Activated CD4-positive, CD25-positive, alpha-beta regulatory T cell treated with anti-CD3 and anti-CD28 coated beads, Interleukin-2, amount 50 U/mL, for 16 hours (primary cell): ENCODE data around the gene CFAP20DC.
"Not testable (repeated sequence)": the region's sequence is repeated elsewhere in the genome, so short reads cannot be mapped to it uniquely, and the experiment has no call there.

Experiments used
- DNase-seq: peaks from one replicate; pipeline ENCODE4 v3.0.0-alpha.2; 2020; ENCODE audit warnings: low read depth, low spot score

CFAP20DC gene

GRCh38 chr3:58696813-58697212 lies 353.0 kb downstream of the CFAP20DC start:
- DNase-seq, result not testable (repeated sequence)

- DNase-seq, result no peak
These were observed 353.7 kb downstream of the CFAP20DC start for GRCh38 chr3:58696093-58696492.

- not testable (repeated sequence) for DNase-seq
These were observed 354.5 kb downstream of the CFAP20DC start for GRCh38 chr3:58695284-58695683.

- no peak for DNase-seq
These were observed 355.6 kb downstream of the CFAP20DC start for GRCh38 chr3:58693940-58694850.

GRCh38 chr3:58692484-58692883 lies 357.3 kb downstream of the CFAP20DC start:
- no peak for DNase-seq
